ENCODE results near the gene TMEM245. TPM values are rescaled to one million over a fixed set of nuclear protein-coding genes. Genes with fewer than 3 reads are reported as not detected.

Gene TMEM245
- total and polyA plus RNA-seq, 2 donors (not counting 1 experiment from before 2014, with no cell fraction given), result 6.3 to 34.3 TPM

GRCh38 chr9:109163194-109163593 is 43.4 kb upstream of the TMEM245 start:
- ChIA-PET POLR2A (no interaction called here), CTCF (no interaction called here)
- TF ChIP-seq EZH2 (IDR thresholded peaks at IDR 0.05; ENCODE audit: borderline replicate concordance, insufficient read depth, low read depth, low read length, poor library complexity, severe bottlenecking) (no peak), CTCF (IDR thresholded peaks at IDR 0.05) (no peak)
- Histone ChIP-seq H3K4me3 (ENCODE audit: control extremely low read depth in 1 of 5, extremely low read depth in 1 of 5, insufficient read depth in 1 of 5, low read depth in 2 of 5, low read length in 4 of 5) (no peak overlapping the region), H3K4me1 (ENCODE audit: control insufficient read depth in 2 of 2, insufficient read depth in 2 of 2, low read length in 2 of 2) (peaks cover 0 to 5% of the 10 kb centered on the region in 2 donors), H3K27me3 (replicated peaks in 1 of 4; ENCODE audit: control extremely low read depth in 1 of 4, control insufficient read depth in 3 of 4, insufficient read depth in 4 of 4, low read length in 3 of 4) (peaks cover 0 to 13% (median 9%) of the 10 kb centered on the region in 4 experiments), H3K36me3 (replicated peaks in 1 of 2; ENCODE audit: control extremely low read depth in 1 of 2, control insufficient read depth in 1 of 2, extremely low read depth in 1 of 2, insufficient read depth in 2 of 2, low read length in 1 of 2) (no peaks in the 10 kb centered on the region), H4K20me1 (ENCODE audit: control insufficient read depth, insufficient read depth, low read length, poor library complexity, severe bottlenecking) (no peaks in the 10 kb centered on the region), H3K9me3 (ENCODE audit: control extremely low read depth in 1 of 3, control insufficient read depth in 2 of 3, insufficient read depth in 1 of 3, low read length in 2 of 3) (no peaks in the 10 kb centered on the region), H2AFZ (ENCODE audit: insufficient read depth, low read depth, low read length, poor library complexity, severe bottlenecking) (no peak overlapping the region), H3K4me2 (replicated peaks; ENCODE audit: low read depth, low read length, poor library complexity, severe bottlenecking) (no peak overlapping the region), H3K9ac (ENCODE audit: low read length) (no peak overlapping the region), H3K27ac (ENCODE audit: low read length in 2 of 2) (no peak overlapping the region), H3K79me2 (ENCODE audit: control insufficient read depth, insufficient read depth, low read length) (no peaks in the 10 kb centered on the region)
- DNase-seq (no peak), ATAC-seq (ENCODE audit: low read depth) (no peak)
- H3K27ac Mint-ChIP-seq, result no peak overlapping the region
- H3K9me3 Mint-ChIP-seq (ENCODE audit: insufficient read depth), result no peaks in the 10 kb centered on the region
- no peak overlapping the region for H3K4me3 Mint-ChIP-seq
- H3K27me3 Mint-ChIP-seq, result peaks cover 52% of the 10 kb centered on the region
- WGBS (ENCODE audit: insufficient coverage), result no CpG with 5 or more reads among the region's 1 CpG
- peaks cover 9% of the 10 kb centered on the region for H3K4me1 Mint-ChIP-seq
- intact Hi-C loops (cut with micrococcal nuclease), result no loop called here

- intact Hi-C loops (cut with micrococcal nuclease), result no loop called here
- Histone ChIP-seq H3K27ac (ENCODE audit: low read length in 2 of 2) (no peak overlapping the region), H4K20me1 (ENCODE audit: control insufficient read depth, insufficient read depth, low read length, poor library complexity, severe bottlenecking) (no peaks in the 10 kb centered on the region), H2AFZ (ENCODE audit: insufficient read depth, low read depth, low read length, poor library complexity, severe bottlenecking) (no peak overlapping the region), H3K9me3 (ENCODE audit: control extremely low read depth in 1 of 3, control insufficient read depth in 2 of 3, insufficient read depth in 1 of 3, low read length in 2 of 3) (no peaks in the 10 kb centered on the region), H3K36me3 (replicated peaks in 1 of 2; ENCODE audit: control extremely low read depth in 1 of 2, control insufficient read depth in 1 of 2, extremely low read depth in 1 of 2, insufficient read depth in 2 of 2, low read length in 1 of 2) (no peaks in the 10 kb centered on the region), H3K27me3 (replicated peaks in 1 of 4; ENCODE audit: control extremely low read depth in 1 of 4, control insufficient read depth in 3 of 4, insufficient read depth in 4 of 4, low read length in 3 of 4) (peaks cover 0 to 11% (median 6%) of the 10 kb centered on the region in 4 experiments), H3K4me3 (ENCODE audit: control extremely low read depth in 1 of 5, extremely low read depth in 1 of 5, insufficient read depth in 1 of 5, low read depth in 2 of 5, low read length in 4 of 5) (no peak overlapping the region), H3K79me2 (ENCODE audit: control insufficient read depth, insufficient read depth, low read length) (no peaks in the 10 kb centered on the region), H3K4me1 (ENCODE audit: control insufficient read depth in 2 of 2, insufficient read depth in 2 of 2, low read length in 2 of 2) (peaks cover 0 to 5% of the 10 kb centered on the region in 2 donors), H3K4me2 (replicated peaks; ENCODE audit: low read depth, low read length, poor library complexity, severe bottlenecking) (no peak overlapping the region), H3K9ac (ENCODE audit: low read length) (no peak overlapping the region)
- TF ChIP-seq EZH2 (IDR thresholded peaks at IDR 0.05; ENCODE audit: borderline replicate concordance, insufficient read depth, low read depth, low read length, poor library complexity, severe bottlenecking) (no peak), CTCF (IDR thresholded peaks at IDR 0.05) (no peak)
- CTCF ChIA-PET, result no interaction called here
- peaks cover 9% of the 10 kb centered on the region for H3K4me1 Mint-ChIP-seq
- no peaks in the 10 kb centered on the region for H3K9me3 Mint-ChIP-seq (ENCODE audit: insufficient read depth)
- POLR2A ChIA-PET, result no interaction called here
- 80% methylated on average over 1 of the region's 3 CpGs for WGBS (ENCODE audit: insufficient coverage)
- no peak overlapping the region for H3K4me3 Mint-ChIP-seq
- no peak for ATAC-seq (ENCODE audit: low read depth)
- H3K27ac Mint-ChIP-seq, result no peak overlapping the region
- peaks cover 47% of the 10 kb centered on the region for H3K27me3 Mint-ChIP-seq
- DNase-seq, result no peak
Measured at GRCh38 chr9:109162677-109163076, 42.9 kb upstream of the TMEM245 start.
